OCI-LY7 (cell line): ENCODE results near the gene ARIH2.

Experiments
- EZH2phosphoT487 ChIP-seq: fragments of 200-600 bp; sonication (generic); IDR thresholded peaks from 2 replicates; pipeline ENCODE4 v1.6.1; 2018; ENCODE audit warnings: low read depth, borderline replicate concordance, mild to moderate bottlenecking, mixed run types, antibody characterized with exemption, low read length, moderate library complexity, mixed read lengths
- TF ChIP-seq, protein P1 (sequence below): fragments of 200-600 bp; sonication (generic); conservative IDR thresholded peaks from 2 replicates; pipeline ENCODE4 v1.5.1; 2014; ENCODE audit warnings: mild to moderate bottlenecking, antibody characterized with exemption, low read length, moderate library complexity, mixed read lengths

DNA sequence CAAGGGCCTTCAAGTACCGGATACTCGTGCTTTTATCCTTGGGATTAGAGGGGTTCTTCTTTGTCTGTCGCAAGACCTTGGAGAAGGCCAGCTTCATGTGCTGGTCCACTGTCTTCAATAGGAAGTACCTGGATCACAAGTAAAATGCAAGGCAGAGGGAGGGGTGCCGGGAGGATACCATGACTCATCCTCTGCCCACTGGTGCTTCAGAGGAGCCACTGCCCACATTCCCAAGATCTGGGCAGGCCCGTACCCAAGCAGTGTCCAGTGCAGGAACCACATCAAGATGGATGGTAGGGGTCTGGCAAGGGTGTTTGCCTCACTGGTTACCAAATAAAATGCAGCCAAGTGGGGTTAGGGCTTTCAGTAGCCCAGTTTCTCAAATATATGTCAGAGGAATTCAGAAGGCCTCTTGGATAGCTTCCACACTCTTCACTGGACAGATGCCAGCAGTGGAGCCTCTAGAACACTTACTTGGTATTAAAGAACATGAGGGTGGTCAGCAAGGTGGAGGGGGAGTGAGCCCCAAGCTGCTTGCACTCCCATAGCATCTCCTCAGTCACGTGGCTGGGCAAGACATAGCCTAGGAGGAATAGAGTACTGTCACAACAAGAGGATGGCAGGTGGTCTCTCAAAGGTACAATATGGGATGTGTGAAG lies 114.1 kb downstream of the ARIH2 start:
- TF ChIP-seq, protein P1, sequence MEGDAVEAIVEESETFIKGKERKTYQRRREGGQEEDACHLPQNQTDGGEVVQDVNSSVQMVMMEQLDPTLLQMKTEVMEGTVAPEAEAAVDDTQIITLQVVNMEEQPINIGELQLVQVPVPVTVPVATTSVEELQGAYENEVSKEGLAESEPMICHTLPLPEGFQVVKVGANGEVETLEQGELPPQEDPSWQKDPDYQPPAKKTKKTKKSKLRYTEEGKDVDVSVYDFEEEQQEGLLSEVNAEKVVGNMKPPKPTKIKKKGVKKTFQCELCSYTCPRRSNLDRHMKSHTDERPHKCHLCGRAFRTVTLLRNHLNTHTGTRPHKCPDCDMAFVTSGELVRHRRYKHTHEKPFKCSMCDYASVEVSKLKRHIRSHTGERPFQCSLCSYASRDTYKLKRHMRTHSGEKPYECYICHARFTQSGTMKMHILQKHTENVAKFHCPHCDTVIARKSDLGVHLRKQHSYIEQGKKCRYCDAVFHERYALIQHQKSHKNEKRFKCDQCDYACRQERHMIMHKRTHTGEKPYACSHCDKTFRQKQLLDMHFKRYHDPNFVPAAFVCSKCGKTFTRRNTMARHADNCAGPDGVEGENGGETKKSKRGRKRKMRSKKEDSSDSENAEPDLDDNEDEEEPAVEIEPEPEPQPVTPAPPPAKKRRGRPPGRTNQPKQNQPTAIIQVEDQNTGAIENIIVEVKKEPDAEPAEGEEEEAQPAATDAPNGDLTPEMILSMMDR, result no peak
- no peak for TF ChIP-seq EZH2phosphoT487
